WERI-Rb-1 (cell line): ENCODE data around the gene ADAM10.
"Not testable (repeated sequence)": the region's sequence is repeated elsewhere in the genome, so short reads cannot be mapped to it uniquely, and the experiment has no call there.

ENCODE experiments used
- DNase-seq: peaks from one replicate; pipeline ENCODE4 v3.0.0-alpha.2; 2020
- H3K27ac ChIP-seq: fragments of 250-450 bp; sonication (Bioruptor Pico); 2 replicates; pipeline ENCODE4 v1.5.1; 2020; ENCODE audit warnings: mild to moderate bottlenecking, moderate library complexity
- H3K27me3 ChIP-seq: fragments of 250-450 bp; sonication (Bioruptor Pico); 2 replicates; pipeline ENCODE4 v1.5.1; 2021; ENCODE audit warnings: mild to moderate bottlenecking, low read depth, moderate library complexity; ENCODE audit not compliant: insufficient read depth, severe bottlenecking
- H3K36me3 ChIP-seq: fragments of 250-450 bp; sonication (Bioruptor Pico); 2 replicates; pipeline ENCODE4 v1.5.1; 2020; ENCODE audit warnings: mild to moderate bottlenecking, moderate library complexity
- H3K4me3 ChIP-seq: 2 replicates; pipeline ENCODE4 v1.5.1; 2011; ENCODE audit warnings: low read depth, mild to moderate bottlenecking, control low read depth, low read length
- H3K9me3 ChIP-seq: fragments of 250-450 bp; sonication (Bioruptor Pico); 2 replicates; pipeline ENCODE4 v1.5.1; 2021; ENCODE audit warnings: mild to moderate bottlenecking, moderate library complexity; ENCODE audit not compliant: severe bottlenecking
- TF ChIP-seq, protein P1 (sequence below): IDR thresholded peaks from 2 replicates; pipeline ENCODE4 v1.5.1; 2011; ENCODE audit warnings: low read depth, mild to moderate bottlenecking, control low read depth, inconsistent platforms, low read length

The ADAM10 gene

DNA sequence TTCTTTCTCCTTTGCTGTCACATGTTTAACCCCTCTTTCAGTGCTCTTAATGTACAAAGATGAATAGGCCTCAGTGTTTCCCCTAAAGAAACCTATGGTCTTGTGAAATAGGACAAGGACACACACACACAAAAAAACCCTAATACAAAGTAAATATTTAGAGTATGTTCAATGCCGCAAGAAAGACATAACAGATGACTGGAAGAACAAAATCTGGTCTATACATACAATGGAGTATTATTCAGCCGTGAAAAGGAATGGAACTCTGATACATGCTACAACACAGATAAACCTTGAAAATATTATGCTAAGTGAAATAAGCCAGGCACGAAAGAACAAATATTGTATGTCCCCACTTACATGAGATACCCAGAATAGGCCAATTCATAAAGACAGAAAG, 123.1 kb downstream of the ADAM10 start:
- DNase-seq = no peak
- H3K27me3 ChIP-seq = no peaks in the 10 kb centered on the region
- no peak overlapping the region for H3K27ac ChIP-seq
- no peaks in the 10 kb centered on the region for H3K9me3 ChIP-seq
- peaks cover 42% of the 10 kb centered on the region for H3K36me3 ChIP-seq
- TF ChIP-seq, protein P1, sequence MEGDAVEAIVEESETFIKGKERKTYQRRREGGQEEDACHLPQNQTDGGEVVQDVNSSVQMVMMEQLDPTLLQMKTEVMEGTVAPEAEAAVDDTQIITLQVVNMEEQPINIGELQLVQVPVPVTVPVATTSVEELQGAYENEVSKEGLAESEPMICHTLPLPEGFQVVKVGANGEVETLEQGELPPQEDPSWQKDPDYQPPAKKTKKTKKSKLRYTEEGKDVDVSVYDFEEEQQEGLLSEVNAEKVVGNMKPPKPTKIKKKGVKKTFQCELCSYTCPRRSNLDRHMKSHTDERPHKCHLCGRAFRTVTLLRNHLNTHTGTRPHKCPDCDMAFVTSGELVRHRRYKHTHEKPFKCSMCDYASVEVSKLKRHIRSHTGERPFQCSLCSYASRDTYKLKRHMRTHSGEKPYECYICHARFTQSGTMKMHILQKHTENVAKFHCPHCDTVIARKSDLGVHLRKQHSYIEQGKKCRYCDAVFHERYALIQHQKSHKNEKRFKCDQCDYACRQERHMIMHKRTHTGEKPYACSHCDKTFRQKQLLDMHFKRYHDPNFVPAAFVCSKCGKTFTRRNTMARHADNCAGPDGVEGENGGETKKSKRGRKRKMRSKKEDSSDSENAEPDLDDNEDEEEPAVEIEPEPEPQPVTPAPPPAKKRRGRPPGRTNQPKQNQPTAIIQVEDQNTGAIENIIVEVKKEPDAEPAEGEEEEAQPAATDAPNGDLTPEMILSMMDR = no peak
- H3K4me3 ChIP-seq = no peak overlapping the region

DNA sequence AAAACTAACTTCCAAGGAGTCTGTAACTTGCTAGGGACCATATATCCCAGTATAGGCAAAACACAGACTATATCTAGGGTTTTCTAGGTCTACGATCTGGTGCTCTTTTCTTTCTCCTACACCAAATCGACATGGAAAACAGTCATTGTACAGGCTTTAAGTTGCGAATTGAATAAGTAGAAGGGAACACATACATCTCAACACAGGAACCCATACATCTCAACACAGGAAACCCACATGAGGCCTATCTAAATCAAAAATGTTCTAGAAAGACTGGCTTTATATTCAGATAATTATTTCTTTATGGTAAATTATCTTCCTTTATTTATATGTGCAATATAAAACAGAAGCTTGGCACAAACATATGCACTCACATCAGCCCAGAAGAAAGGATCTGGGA, 126.6 kb downstream of the ADAM10 start:
- Histone ChIP-seq H3K4me3 (no peak overlapping the region), H3K27me3 (no peaks in the 10 kb centered on the region), H3K9me3 (no peaks in the 10 kb centered on the region), H3K36me3 (peaks cover 48% of the 10 kb centered on the region), H3K27ac (no peak overlapping the region)
- TF ChIP-seq, protein P1 = no peak
- DNase-seq = no peak

DNA sequence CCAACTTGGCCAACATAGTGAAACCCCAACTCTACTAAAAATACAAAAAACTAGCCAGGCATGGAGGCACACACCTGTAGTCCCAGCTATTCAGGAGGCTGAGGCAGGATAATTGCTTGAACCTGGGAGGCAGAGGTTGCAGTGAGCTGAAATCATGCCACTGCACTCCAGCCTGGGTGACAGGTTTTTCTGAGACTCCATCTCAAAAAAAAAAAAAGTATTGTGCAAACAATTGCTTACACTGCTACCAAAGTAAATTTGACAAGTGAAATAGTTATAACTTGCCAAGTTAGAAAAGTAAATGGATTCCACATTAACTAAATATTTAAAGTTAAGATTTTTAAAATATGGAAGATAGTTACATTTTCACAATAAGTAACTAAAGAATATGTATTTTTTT, 129.2 kb downstream of the ADAM10 start:
- H3K9me3 ChIP-seq, H3K4me3 ChIP-seq, H3K27me3 ChIP-seq, H3K27ac ChIP-seq, DNase-seq: not testable (repeated sequence)
- peaks cover 26% of the 10 kb centered on the region for H3K36me3 ChIP-seq

DNA sequence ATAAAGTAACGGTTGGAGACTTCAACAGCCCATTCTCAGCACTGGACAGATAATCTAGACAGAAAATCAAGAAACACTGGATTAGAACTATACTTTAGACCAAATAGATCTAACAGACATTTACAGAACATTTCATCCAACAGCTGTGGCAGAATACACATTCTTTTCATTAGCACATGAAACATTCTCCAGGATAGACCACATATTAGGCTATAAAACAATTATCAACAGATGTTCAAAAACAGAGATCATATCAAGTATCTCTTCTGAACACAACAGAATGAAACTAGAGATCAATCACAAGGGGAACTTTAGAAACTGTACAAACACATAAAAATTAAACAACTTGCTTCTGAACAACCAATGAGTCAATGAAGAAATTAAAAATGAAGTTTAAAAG, 133.3 kb downstream of the ADAM10 start:
- DNase-seq = no peak
- TF ChIP-seq, protein P1 = no peak
- H3K9me3 ChIP-seq = peaks cover 6% of the 10 kb centered on the region
- no peak overlapping the region for H3K4me3 ChIP-seq
- no peak overlapping the region for H3K27ac ChIP-seq
- H3K27me3 ChIP-seq = no peaks in the 10 kb centered on the region
- H3K36me3 ChIP-seq = peaks cover 27% of the 10 kb centered on the region

DNA sequence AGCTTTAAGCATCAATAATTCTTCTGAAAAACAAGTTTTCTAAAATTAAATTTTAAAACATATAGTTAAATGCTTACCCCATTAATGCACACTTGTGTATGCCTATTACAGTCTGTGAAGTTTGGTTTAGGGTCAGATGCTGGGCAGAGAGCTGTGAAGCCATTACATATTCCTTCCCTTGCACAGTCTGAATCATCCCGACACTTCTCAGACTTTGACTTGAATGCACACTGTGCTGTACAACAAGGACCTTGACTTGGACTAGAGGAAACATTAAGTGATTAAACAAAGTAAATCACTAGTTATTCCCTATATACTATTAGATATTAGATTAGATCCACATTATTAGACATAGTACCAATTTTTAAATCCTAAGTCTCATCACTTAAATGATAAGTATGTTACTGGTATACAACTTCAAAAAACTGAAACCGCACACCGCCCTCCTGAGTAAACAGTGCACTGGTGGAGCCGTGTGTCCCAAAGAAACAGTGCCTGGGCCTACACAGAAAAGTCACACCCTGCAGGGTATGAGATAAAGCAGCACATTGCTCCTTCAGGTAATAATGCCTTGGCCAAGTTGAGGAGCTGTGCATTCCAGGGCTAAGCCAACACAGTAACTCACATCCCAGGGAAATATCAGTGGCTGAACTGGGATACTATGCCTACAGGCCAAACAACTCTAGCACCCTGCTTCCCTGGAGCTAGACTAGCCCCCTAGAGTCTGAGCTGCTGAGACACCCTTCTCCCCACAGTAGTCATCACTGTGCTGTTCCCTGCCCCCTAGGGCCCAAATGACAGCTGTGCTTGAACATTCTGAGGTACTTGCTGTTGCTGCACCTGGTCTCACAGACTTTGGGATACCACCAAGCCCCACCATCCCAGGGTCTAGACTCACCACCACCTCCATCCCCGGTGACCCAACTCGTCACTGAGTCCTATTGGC, 137.5 kb downstream of the ADAM10 start:
- Histone ChIP-seq H3K4me3 (no peak overlapping the region), H3K9me3 (peaks cover 6% of the 10 kb centered on the region), H3K27ac (no peak overlapping the region), H3K36me3 (peaks cover 31% of the 10 kb centered on the region), H3K27me3 (no peaks in the 10 kb centered on the region)
- DNase-seq = no peak
- TF ChIP-seq, protein P1 = no peak

DNA sequence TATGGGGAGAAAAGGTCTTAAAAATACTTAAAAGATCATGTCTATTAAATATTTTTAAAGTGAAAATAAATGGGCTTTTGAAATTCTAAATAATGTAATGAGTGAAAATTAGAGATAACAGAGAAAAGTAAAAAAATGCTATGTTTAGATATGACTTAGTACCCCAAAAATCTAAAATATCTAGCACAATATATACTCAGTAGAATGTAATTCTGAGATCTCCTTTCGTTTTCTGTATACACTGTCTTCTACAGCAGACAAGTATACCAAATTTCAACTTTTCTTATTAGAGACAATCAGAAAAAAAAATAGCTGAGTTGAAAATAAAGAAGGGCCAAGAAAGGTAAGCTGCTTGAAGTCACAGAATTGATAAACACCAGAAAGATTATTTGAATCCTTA, 140.8 kb downstream of the ADAM10 start:
- TF ChIP-seq, protein P1 = no peak
- Histone ChIP-seq H3K4me3 (no peak overlapping the region), H3K36me3 (peaks cover 34% of the 10 kb centered on the region), H3K27me3 (no peaks in the 10 kb centered on the region), H3K9me3 (no peaks in the 10 kb centered on the region), H3K27ac (no peak overlapping the region)
- DNase-seq = no peak
